Activated naive CD8-positive, alpha-beta T cell treated with anti-CD3 and anti-CD28 coated beads for 36 hours (primary cell): Measurements from ENCODE around the gene ACOT7. TPM values are rescaled to one million over a fixed set of nuclear protein-coding genes. Genes with fewer than 3 reads are reported as not detected.
"Not testable (repeated sequence)": the region's sequence is repeated elsewhere in the genome, so short reads cannot be mapped to it uniquely, and the experiment has no call there.

Experiments used
- DNase-seq: peaks from one replicate; pipeline ENCODE4 v3.0.0; 2021
- H3K27ac Mint-ChIP-seq: one replicate; pipeline ENCODE4 v1.8.0; 2022; ENCODE audit warnings: mild to moderate bottlenecking, moderate library complexity, mixed read lengths
- H3K27me3 Mint-ChIP-seq: one replicate; pipeline ENCODE4 v1.8.0; 2022; ENCODE audit warnings: mild to moderate bottlenecking, mixed read lengths
- H3K36me3 Mint-ChIP-seq: one replicate; pipeline ENCODE4 v1.8.0; 2021; ENCODE audit warnings: mild to moderate bottlenecking, mixed read lengths
- H3K4me1 Mint-ChIP-seq: one replicate; pipeline ENCODE4 v1.8.0; 2021; ENCODE audit warnings: mixed read lengths
- H3K4me3 Mint-ChIP-seq: one replicate; pipeline ENCODE4 v1.8.0; 2022; ENCODE audit warnings: mild to moderate bottlenecking, moderate library complexity, mixed read lengths
- H3K9me3 Mint-ChIP-seq: one replicate; pipeline ENCODE4 v1.8.0; 2022; ENCODE audit warnings: mixed read lengths
- total RNA-seq, 2 experiments: library from RNA; stranded (reverse); gene quantifications; one replicate each; pipeline ENCODE4 v1.2.3, GENCODE V29; 2021

The ACOT7 gene, protein sequence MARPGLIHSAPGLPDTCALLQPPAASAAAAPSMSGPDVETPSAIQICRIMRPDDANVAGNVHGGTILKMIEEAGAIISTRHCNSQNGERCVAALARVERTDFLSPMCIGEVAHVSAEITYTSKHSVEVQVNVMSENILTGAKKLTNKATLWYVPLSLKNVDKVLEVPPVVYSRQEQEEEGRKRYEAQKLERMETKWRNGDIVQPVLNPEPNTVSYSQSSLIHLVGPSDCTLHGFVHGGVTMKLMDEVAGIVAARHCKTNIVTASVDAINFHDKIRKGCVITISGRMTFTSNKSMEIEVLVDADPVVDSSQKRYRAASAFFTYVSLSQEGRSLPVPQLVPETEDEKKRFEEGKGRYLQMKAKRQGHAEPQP
- total RNA-seq: 10 to 100 TPM; 80.8 to 86.2 TPM

- Mint-ChIP-seq H3K27ac (peak within 1 kb of the TSS; percentile 93), H3K4me3 (peak within 1 kb of the TSS; percentile 84), H3K27me3 (no peaks in the 10 kb centered on the region), H3K9me3 (peaks cover 1% of the 10 kb centered on the region), H3K36me3 (peaks cover 12% of the 10 kb centered on the region), H3K4me1 (peaks cover 21% of the 10 kb centered on the region)
- peak; percentile 94 for DNase-seq
Measured at GRCh38 chr1:6393400-6394187, at the start of gene ACOT7. Gene ACOT7, minus strand, starts transcription at chr1:6393767. Its CDS starts 368 bp downstream, at chr1:6393399.

GRCh38 chr1:6441586-6441985, 48.0 kb upstream of the ACOT7 start:
- no peaks in the 10 kb centered on the region for H3K9me3 Mint-ChIP-seq
- no peak for DNase-seq
- H3K4me1 Mint-ChIP-seq: peaks cover 3% of the 10 kb centered on the region
- no peak overlapping the region for H3K27ac Mint-ChIP-seq
- no peak overlapping the region for H3K4me3 Mint-ChIP-seq
- no peaks in the 10 kb centered on the region for H3K36me3 Mint-ChIP-seq
- H3K27me3 Mint-ChIP-seq: peaks cover 60% of the 10 kb centered on the region

DNA sequence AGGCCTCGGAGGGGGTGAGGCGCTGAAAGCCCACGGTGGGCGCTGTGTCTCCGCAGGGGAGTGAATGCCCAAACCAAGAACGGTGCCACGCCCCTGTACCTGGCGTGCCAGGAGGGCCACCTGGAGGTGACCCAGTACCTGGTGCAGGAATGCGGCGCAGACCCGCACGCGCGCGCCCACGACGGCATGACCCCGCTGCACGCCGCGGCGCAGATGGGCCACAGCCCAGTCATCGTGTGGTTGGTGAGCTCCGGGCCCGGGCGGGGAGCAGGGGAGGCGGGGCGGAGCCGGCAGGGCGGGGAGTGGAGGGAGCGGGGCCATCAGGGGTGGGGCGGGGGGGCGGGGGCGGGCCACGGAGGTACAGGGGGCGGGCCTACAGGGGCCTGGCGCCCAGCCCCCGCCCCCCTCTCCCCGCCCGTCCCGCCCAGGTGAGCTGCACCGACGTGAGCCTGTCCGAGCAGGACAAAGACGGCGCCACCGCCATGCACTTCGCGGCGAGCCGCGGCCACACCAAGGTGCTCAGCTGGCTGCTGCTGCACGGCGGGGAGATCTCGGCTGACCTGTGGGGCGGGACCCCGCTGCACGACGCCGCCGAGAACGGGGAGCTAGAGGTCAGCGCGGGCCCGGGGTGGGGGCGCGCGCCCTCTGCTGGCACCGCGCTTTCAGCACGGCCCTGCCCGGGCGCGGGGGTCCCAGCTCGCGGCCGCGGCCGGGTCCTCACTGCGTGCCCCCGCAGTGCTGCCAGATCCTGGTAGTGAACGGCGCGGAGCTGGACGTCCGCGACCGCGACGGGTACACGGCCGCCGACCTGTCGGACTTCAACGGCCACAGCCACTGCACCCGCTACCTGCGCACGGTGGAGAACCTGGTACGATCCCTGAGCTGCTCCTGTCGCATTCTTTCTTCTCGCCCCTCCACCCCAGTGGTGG, 46.9 kb upstream of the ACOT7 start:
- Mint-ChIP-seq H3K4me1 (peaks cover 3% of the 10 kb centered on the region), H3K4me3 (peak overlapping the region; percentile 25), H3K9me3 (no peaks in the 10 kb centered on the region), H3K27ac (no peak overlapping the region), H3K36me3 (no peaks in the 10 kb centered on the region), H3K27me3 (peaks cover 51% of the 10 kb centered on the region)
- DNase-seq: peak; percentile 77

- Mint-ChIP-seq H3K36me3 (no peaks in the 10 kb centered on the region), H3K9me3 (no peaks in the 10 kb centered on the region), H3K27me3 (peaks cover 40% of the 10 kb centered on the region), H3K4me3 (no peak overlapping the region), H3K27ac (no peak overlapping the region), H3K4me1 (peaks cover 3% of the 10 kb centered on the region)
- peak; percentile 70 for DNase-seq
Measured at GRCh38 chr1:6438047-6438525, 44.5 kb upstream of the ACOT7 start.

DNA sequence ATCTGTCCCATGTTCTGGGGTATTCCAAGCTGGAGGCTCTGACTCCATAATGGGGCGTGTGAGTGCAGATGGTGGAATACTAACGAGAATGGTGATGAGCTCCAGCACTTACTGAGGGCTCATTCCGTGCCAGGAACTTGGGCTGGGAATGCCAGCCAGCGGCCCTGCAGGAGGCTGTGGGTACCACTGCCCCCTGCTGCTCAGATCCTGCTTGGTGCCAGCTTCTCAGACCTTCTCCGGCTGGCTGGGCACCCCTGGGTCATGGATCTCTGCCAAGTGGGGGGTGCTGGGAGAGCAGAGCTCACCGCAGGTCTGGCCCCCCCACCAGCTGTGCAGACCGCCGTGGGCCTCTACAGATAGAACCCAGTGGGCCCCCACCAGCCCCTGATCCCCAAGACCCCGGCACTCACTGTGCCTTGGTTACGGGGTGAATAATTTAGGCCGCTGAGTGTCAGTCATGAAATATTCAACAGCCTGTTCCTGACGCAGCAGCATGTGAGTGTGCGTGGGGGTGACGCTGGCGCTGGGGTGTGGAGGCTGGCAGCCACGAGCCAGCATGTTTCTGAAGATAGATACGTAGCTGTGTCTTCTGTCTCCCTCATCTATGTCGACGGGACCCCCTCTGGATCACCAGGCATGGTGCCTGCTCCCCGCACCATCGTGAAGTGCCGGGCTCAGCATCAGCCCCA, 43.6 kb upstream of the ACOT7 start:
- not testable (repeated sequence) for H3K9me3 Mint-ChIP-seq, H3K27ac Mint-ChIP-seq, H3K4me1 Mint-ChIP-seq, DNase-seq, H3K4me3 Mint-ChIP-seq, H3K36me3 Mint-ChIP-seq
- H3K27me3 Mint-ChIP-seq: peaks cover 37% of the 10 kb centered on the region

DNA sequence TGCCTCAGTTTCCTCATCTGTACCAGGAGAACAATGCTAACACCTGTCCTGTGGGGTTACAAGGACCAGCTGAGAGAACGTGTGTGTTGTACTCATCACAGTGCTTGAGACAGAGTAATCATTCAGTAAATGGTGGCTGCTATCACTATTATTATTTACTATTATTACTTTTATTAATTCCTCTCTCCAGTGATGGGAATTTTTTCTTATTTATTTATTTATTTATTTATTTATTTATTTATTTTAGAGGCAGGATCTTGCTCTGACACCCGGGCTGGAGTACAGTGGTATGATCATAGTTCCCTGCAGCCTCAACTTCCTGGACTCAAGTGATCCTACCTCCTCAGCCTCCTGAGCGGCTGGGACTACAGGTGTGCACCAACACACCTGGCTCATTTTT, 42.7 kb upstream of the ACOT7 start:
- peaks cover 28% of the 10 kb centered on the region for H3K27me3 Mint-ChIP-seq
- not testable (repeated sequence) for H3K4me3 Mint-ChIP-seq, DNase-seq, H3K36me3 Mint-ChIP-seq, H3K4me1 Mint-ChIP-seq, H3K9me3 Mint-ChIP-seq, H3K27ac Mint-ChIP-seq

- Mint-ChIP-seq H3K36me3 (no peaks in the 10 kb centered on the region), H3K27ac (no peak overlapping the region), H3K4me1 (peaks cover 3% of the 10 kb centered on the region), H3K4me3 (no peak overlapping the region), H3K9me3 (no peaks in the 10 kb centered on the region), H3K27me3 (peaks cover 24% of the 10 kb centered on the region)
- no peak for DNase-seq
Measured at GRCh38 chr1:6435547-6435946, 42.0 kb upstream of the ACOT7 start.

- H3K36me3 Mint-ChIP-seq: no peaks in the 10 kb centered on the region
- H3K27ac Mint-ChIP-seq: no peak overlapping the region
- DNase-seq: no peak
- H3K9me3 Mint-ChIP-seq: no peaks in the 10 kb centered on the region
- H3K27me3 Mint-ChIP-seq: peaks cover 24% of the 10 kb centered on the region
- no peak overlapping the region for H3K4me3 Mint-ChIP-seq
- peaks cover 3% of the 10 kb centered on the region for H3K4me1 Mint-ChIP-seq
Measured at GRCh38 chr1:6435129-6435528, 41.6 kb upstream of the ACOT7 start.

DNA sequence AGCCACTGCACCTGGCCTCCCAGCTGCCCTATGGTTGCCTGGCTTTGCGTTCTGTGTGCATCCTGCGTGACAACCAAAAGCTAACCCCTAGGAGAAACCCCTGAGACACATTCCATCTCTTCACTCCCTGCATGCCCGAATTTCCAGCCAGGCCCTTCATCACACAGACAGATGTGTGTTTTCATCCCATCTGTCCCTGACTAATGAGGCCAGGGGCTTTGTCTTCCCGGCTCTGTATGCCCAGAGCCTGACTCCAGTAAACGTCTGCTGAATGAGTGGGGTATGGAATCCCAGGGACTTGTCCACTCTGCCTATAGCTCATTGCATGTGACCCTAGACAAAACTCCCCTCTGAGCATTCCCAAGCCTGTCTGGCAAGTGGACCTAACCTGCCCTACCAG, 40.6 kb upstream of the ACOT7 start:
- DNase-seq: no peak
- peaks cover 17% of the 10 kb centered on the region for H3K27me3 Mint-ChIP-seq
- peaks cover 3% of the 10 kb centered on the region for H3K4me1 Mint-ChIP-seq
- H3K27ac Mint-ChIP-seq: no peak overlapping the region
- H3K36me3 Mint-ChIP-seq: no peaks in the 10 kb centered on the region
- H3K4me3 Mint-ChIP-seq: no peak overlapping the region
- H3K9me3 Mint-ChIP-seq: no peaks in the 10 kb centered on the region

DNA sequence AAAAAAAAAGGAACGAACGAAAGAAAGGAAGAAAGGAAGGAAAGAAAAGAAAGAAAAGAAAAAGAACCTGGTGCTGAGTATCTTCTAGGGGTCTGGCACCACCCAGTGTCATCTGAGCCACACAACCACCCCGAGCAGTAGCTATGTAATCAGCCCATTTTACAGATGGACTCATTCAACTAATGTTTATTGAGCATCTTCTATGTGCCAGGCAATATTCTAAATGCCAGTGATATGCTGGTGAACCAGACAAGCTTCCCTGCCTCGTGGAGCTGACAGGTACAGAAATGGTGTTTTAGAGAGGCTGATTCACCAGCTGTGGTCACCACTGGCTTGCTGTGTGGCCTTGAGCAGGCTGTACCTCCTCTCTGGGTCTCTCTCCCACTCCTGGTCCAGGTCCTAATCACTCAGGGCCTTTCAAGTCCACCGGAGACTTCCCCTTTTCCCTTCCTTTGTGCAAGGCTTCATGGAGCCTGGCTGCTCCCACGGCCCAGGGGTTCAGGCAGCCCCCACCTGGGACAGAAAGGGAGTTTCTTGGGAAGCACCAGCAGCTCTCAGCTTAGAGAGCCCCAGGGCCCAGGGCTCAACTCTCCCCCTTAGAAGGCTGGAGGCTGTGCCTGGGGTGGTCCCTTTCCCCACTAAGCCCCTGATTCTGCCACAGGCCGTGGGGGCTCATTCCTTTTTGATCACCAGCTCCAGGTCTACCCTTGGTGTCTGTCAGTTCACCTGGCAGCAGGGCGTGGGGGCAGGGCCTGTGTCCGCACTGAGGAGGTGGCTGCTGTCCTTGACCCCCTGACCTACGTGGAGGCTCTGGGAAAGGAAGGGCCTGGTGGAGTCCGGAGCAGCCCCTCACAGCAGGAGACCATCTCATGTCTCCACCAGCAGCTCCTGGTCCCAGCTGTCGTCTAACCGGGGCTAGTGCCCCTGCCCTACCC, 38.3 kb upstream of the ACOT7 start:
- not testable (repeated sequence) for DNase-seq, H3K4me3 Mint-ChIP-seq, H3K9me3 Mint-ChIP-seq

DNA sequence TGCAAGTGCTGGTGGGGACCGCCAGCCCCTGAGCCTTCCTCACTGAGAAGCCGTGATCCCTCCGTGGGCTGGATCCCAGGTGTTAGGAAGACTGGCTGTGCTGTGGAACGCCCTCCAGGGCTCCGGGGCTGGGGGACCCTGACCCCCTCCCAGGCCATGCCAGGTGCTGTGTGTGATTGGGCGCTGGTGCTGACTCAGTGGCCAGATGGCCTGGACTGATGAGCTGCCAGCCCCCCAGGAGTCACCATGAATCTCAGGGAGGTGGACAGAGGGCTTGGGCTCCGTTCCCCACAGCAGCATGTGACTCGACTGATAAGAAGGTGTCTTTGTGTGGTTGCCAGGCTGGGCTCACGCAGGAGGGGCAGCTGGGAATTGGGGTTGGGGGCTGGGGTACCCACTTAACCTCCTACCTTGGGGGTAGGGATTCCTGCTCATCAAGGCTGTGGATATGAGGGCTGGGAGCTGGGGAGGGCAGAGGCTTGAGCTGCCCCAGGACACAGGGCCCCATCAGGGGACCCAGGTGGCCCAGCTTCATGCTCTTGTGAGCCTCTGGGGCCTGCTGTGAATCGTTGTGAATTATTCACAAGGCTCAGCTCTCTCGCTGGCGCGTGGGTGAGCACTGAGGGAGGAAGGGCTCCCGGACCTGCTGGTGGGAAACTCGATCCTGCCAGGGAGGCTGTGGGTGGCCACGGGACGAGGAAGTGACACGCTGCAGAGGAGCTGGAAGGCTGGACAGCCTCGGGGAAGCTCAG, 36.3 kb upstream of the ACOT7 start:
- peaks cover 22% of the 10 kb centered on the region for H3K27me3 Mint-ChIP-seq
- not testable (repeated sequence) for H3K4me1 Mint-ChIP-seq, H3K9me3 Mint-ChIP-seq, DNase-seq, H3K27ac Mint-ChIP-seq, H3K4me3 Mint-ChIP-seq, H3K36me3 Mint-ChIP-seq

More for the DNA sequence above, 38.3 kb upstream of the ACOT7 start:
- not testable (repeated sequence) for H3K4me1 Mint-ChIP-seq, H3K27ac Mint-ChIP-seq, H3K27me3 Mint-ChIP-seq, H3K36me3 Mint-ChIP-seq

GRCh38 chr1:6428453-6428852, 34.9 kb upstream of the ACOT7 start:
- H3K27ac Mint-ChIP-seq, DNase-seq, H3K9me3 Mint-ChIP-seq, H3K4me3 Mint-ChIP-seq, H3K4me1 Mint-ChIP-seq, H3K36me3 Mint-ChIP-seq: not testable (repeated sequence)
- H3K27me3 Mint-ChIP-seq: peaks cover 32% of the 10 kb centered on the region
